ENCODE data around the gene ZBTB40. TPM values are rescaled to one million over a fixed set of nuclear protein-coding genes. Genes with fewer than 3 reads are reported as not detected.

ZBTB40 gene
- polyA plus RNA-seq, 2 of the 4 experiments (the other 2 are of a cell fraction) = 6.2 to 7.0 TPM

- POLR2A ChIA-PET = no interaction called here
- 85% methylated on average over 12 of the region's 23 CpGs for WGBS (ENCODE audit: missing lambda C conversion rate)
- no peak for ATAC-seq
- Histone ChIP-seq H3K9me3 (no peaks in the 10 kb centered on the region), H3K4me3 (no peak overlapping the region), H3K4me2 (no peak overlapping the region), H3K4me1 (no peaks in the 10 kb centered on the region), H3K27ac (no peak overlapping the region)
- TF ChIP-seq TP53 (CRISPR knock-in tag; IDR thresholded peaks at IDR 0.05) (no peak), HOXB13 (CRISPR knock-in tag; IDR thresholded peaks at IDR 0.05; ENCODE audit: low read depth) (no peak), HMGXB4 (CRISPR knock-in tag; IDR thresholded peaks at IDR 0.05; ENCODE audit: borderline replicate concordance) (no peak), CBX8 (IDR thresholded peaks at IDR 0.05) (no peak), EP300 (IDR thresholded peaks at IDR 0.05) (no peak), REST (IDR thresholded peaks at IDR 0.05) (no peak), ZNF302 (CRISPR knock-in tag; IDR thresholded peaks at IDR 0.05) (no peak), JUN (IDR thresholded peaks at IDR 0.05) (no peak), ESRRA (IDR thresholded peaks at IDR 0.05; ENCODE audit: borderline replicate concordance, low read length) (no peak)
- no peak for DNase-seq (ENCODE audit: low read depth in 1 of 2, low spot score in 1 of 2)
- CTCF ChIA-PET = interaction anchor here (1.5 kb wide), 1 partner anchor 12 kb away, joined by 4 read pairs; no protein-coding TSS in a partner anchor
- no peak for FAIRE-seq
These were observed 124.5 kb downstream of the ZBTB40 start for GRCh38 chr1:22576150-22576544.

- Histone ChIP-seq H3K27ac (no peak overlapping the region), H3K4me1 (no peaks in the 10 kb centered on the region), H3K4me3 (no peak overlapping the region), H3K4me2 (no peak overlapping the region), H3K9me3 (no peaks in the 10 kb centered on the region)
- TF ChIP-seq FOXS1 (CRISPR knock-in tag; IDR thresholded peaks at IDR 0.05) (no peak), HDAC2 (IDR thresholded peaks at IDR 0.05) (no peak), REST (IDR thresholded peaks at IDR 0.05) (no peak), ESRRA (IDR thresholded peaks at IDR 0.05; ENCODE audit: borderline replicate concordance, low read length) (no peak), SREBF2 (IDR thresholded peaks at IDR 0.05) (no peak), ZC3H11A (IDR thresholded peaks at IDR 0.05) (no peak), HOXB5 (CRISPR knock-in tag; IDR thresholded peaks at IDR 0.05) (no peak), ATOH8 (CRISPR knock-in tag; IDR thresholded peaks at IDR 0.05; ENCODE audit: low read depth) (no peak), EP300 (IDR thresholded peaks at IDR 0.05) (no peak), CHD2 (IDR thresholded peaks at IDR 0.05; ENCODE audit: low read length, partially characterized antibody) (no peak), ELK1 (IDR thresholded peaks at IDR 0.05; ENCODE audit: low read depth, low read length) (no peak), EHMT2 (IDR thresholded peaks at IDR 0.05; ENCODE audit: low read depth) (no peak), E2F6 (IDR thresholded peaks at IDR 0.05; ENCODE audit: borderline replicate concordance, low read depth) (no peak), RNF2 (IDR thresholded peaks at IDR 0.05; ENCODE audit: borderline replicate concordance, low read depth) (no peak), PHF8 (IDR thresholded peaks at IDR 0.05; ENCODE audit: borderline replicate concordance, low read depth) (no peak), MYC (IDR thresholded peaks at IDR 0.05; ENCODE audit: borderline replicate concordance, low read length) (no peak), KDM5A (IDR thresholded peaks at IDR 0.05) (no peak), RFX5 (IDR thresholded peaks at IDR 0.05) (no peak), TFCP2L1 (CRISPR knock-in tag; IDR thresholded peaks at IDR 0.05) (no peak)
- DNase-seq (ENCODE audit: low read depth in 1 of 2, low spot score in 1 of 2) (no peak), FAIRE-seq (no peak), ATAC-seq (no peak)
- ChIA-PET CTCF (no interaction called here), POLR2A (no interaction called here)
- whole genome bisulfite sequencing (ENCODE audit: missing lambda C conversion rate) = 76% methylated on average over 12 of the region's 24 CpGs
These were observed 125.0 kb downstream of the ZBTB40 start for GRCh38 chr1:22576617-22577016.
